ENCODE measurements around the gene PRDM16.

The PRDM16 gene

DNA sequence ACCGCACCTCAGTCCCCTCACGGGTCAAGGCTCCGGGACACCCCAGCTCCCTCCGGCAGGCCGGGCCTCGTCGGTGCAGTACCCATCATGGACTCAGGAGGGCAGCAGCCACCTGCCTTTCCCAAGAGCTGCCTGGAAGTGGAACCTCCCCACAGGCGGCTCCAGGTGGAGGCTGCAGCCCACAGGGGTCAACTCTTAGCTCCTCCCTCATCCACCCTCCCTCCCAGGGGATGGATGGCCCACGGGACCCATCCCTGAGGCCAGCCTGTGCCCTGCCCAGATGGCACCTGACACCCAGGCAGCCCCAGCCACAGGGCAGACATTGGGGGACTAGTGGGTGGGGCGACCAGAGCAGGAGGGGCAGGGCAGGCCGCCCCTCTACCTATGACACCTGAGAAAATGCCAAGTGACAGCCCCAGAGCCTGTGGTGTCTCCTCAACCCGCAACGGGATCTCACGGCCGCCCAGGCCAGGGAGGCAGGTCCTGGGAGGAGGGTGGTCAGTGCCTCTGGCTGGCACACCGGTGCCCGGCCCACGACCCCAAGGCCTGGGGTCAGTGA, 384.3 kb downstream of the PRDM16 start:
- DNase-seq (ENCODE audit: low read depth) = peak; percentile 47

DNA sequence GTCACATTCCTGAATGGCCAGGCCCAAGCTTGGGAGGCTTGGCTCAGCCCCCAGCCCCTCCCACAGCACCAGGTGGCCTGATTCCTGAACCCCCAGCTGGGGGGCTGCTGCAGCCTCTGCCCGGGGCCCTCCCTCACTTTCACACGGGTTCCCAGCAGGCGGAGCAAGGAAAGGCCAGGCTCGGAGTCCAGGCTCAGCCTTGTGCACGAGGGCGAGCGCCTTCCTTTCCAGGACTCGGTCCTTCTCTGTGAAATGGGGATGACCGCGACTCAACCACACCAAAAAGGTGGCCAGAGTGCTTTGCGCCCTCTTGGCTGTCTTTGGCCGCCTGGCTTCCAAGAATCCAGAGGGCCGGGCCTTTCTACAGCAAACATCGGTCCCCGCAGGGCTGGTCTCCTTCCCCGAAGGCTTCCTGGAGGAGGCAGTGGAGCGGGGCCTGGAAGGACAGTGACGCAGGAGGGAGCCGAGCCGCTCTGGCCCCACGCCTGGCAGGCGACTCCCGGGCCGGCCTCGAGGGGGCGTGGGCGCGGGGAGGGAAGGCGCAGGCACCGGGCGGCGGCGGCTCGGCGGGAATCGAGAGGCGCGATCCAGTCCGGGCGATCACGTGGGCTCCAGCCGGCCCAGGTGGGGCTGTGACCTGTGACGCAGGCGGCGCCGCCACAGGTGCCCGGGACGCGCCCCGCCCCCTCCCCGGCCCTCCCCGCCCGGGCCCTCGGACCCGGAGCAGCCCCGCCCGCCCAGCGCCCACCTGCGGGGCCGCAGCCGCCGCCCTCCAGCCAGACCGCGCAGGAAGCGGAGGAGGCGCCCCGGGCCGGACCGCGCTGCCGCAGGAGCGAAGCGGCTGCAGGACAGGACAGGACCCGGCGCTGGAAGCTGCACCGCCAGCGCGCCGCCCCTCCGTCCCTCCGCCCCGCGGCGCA, 385.1 kb downstream of the PRDM16 start, which contains the start of gene ARHGEF16:
Gene ARHGEF16, plus strand, starts transcription at position 775 of the 920 bp plus-strand sequence. CDS start 8,420 bp downstream, outside the sequence.
- no peak for DNase-seq (ENCODE audit: low read depth)

DNA sequence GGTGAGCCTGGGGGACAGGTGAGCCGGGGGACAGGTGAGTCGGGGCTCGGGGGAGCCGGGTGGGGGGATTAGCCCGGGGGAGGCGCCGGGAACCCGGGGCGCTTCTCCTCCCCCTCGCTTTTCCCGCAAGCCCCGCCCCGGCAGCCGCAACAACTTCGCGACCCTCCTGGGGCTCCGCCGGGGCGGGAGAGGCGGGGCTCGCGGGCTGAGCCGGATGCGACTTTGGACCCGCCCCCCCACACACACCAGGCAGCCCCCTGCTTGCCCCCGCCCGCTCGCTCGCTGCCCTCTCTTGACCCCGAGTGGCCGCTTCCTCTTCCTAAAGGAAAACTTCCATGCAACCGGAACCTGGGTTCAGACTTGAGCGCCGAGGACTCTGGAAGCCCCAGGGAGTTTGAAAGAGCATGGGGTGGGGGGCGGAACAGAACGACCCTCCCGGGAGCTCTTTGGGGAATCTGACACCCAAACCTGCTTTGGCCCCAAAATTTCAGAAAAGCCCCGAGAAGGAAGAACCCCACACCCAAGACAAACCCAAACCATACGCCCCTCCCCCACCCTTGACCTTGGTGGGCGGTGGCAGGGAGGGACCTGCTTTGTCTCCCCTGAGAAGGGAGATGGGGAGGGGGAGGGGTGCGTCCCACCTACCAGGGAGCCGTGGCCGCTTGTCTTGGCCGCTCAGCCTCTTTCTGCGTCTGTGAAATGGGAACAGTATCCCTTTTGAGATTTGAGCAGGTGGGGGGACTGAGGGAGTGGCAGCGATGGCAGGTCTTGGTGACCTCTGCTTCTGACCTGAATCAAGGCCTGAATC, 386.0 kb downstream of the PRDM16 start:
- DNase-seq (ENCODE audit: low read depth) = no peak

DNA sequence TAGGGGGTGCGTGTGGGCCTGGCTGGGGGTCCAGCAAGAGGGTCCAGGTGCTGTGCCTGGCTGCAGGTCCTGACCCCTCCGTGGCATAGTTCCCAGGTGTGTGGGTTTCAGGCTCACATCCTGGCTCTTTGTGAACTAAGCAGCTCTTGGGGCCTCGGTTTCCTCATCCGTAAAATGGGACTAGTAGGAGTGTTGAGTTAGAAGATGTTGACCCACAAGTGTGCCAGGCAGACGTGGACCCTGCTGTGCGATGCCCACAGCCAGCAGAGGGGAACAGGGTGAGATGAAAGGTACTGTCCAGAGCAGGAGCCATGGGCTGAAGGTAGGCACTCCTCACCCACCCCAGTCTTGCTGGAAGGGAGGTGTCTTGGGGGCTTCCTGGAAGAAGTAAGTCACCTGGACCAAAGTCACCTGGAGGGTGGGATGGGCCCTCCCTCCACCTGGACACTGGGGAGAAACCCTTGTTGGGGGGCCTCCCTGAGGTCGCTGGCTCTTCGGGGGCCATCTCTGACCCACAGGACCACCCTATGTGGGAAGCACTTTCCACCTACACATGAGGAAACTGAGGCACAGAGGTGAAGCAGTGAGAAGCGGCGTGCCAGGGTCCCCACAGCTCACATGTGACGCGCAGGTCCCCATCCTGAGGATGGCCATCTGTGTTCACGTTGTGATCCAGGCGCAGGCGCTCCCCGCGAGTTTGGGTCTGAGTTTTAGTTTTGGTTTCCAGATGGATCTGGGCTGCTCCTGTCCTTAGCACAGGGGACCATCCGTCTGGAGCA, 386.9 kb downstream of the PRDM16 start:
- DNase-seq (ENCODE audit: low read depth) = no peak

DNA sequence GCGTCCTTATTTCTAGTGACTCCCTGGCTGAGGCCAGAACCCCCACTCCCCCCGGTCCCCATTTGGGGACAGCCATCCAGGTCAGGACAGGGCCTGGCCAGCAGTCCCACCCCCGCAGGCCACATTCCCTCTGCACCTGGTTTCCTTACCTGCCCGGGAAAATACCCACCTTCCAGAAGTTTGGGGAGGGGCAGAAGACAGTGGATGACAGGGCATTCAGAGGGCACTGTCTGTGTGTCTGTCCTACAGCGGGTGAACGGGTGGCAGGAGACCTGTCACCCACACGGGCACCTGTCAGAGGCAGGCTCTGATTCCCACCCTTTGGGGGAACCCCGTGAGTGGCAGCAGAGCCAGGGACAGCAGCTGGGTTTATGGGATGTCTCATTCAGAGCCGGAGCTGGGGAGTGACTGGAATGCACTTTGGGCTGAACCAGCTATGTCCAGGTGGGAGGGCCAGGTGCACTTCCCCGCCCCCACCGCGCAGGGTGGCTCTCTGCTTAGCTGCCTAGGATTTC, 387.5 kb downstream of the PRDM16 start:
- no peak for DNase-seq (ENCODE audit: low read depth)

DNA sequence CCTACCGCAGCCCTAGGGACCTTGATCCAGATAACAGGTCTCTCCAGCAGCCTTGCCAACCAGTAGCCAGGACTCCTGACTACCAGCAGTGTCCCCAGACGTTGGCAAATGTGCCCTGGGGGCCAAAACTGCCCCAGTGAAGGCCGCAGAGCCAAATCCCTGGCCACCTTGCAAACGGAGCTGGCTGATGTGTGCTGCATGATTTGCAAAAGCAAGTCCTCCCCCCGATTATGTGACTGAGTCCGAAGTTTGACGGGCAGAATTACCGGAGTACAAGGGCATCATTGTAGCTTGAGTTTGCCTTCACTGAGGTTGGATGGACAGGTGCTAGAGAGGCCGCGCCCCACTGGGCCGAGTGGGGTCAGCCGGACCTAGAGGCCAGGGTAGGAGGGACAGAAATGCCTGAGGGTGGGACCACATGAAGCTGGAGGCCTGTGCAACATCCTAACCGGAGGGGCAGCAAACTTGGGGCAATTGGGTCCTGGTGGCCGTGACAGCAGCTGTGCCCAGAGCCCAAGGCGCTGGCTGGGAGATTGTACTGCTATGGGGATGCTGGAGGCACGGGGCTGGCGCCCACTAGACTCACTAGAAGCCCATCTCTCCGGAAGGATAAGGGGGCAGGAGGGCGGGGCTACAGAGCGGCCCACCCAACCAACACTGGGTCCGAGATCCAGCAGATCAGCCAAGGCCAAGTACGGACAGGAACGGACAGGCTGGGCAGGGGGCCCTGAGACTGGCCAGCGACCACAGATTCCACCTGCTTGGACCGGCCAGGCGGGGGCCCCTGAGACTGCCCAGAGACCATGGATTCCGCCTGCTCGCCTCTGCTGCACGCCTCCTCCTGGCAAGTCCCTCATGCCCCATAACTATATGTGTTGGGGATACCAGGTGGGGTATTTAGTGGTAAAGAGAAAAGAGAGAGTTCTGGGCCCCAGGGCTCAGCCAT, 388.2 kb downstream of the PRDM16 start:
- DNase-seq (ENCODE audit: low read depth) = no peak

DNA sequence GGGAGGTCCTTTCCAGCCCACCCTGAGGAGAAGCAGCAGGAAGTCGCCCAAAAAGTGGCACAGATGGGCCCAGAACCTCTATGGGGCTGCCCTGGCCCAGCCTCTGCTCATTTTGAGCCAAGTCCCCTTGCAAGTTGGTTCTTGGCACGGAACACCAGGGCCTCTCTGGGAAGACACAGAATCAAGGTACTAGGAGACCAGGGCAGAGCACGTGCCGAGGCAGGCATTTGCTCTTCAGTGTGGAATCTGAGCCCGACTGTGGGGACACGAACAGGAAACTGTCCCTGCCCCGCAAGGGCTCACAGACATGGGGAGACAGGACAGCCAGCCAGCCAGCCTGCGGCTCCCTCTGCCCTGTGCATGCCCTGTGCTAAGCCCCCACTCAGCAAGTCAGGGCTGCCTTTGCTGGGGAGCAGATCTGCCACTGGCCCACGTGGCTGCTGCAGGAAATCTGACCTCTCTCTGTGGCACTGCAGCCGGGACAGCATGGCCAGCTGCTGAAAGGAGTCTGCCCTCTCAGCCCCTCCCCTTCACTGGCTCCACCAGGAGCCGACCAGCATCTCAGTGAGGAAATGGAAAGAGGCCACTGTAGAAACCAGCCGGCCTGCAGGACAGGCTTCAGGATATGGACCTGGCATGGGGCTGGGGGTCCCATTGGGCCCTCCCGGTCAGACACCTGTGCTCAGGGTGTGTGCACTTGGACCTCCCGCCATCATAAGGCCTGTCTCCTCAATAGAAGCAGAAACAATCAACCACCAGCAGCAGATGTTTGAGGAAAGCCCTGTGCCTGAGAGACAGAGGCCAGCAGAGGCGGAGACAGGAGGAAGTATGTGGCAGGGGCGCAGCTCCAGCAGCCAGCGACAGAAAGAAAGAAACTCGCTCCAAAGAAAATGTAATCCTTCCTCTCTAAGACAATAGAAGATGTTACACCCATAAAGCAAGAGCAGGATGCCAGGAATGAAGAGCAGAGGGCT, 389.2 kb downstream of the PRDM16 start:
- DNase-seq (ENCODE audit: low read depth) = no peak

DNA sequence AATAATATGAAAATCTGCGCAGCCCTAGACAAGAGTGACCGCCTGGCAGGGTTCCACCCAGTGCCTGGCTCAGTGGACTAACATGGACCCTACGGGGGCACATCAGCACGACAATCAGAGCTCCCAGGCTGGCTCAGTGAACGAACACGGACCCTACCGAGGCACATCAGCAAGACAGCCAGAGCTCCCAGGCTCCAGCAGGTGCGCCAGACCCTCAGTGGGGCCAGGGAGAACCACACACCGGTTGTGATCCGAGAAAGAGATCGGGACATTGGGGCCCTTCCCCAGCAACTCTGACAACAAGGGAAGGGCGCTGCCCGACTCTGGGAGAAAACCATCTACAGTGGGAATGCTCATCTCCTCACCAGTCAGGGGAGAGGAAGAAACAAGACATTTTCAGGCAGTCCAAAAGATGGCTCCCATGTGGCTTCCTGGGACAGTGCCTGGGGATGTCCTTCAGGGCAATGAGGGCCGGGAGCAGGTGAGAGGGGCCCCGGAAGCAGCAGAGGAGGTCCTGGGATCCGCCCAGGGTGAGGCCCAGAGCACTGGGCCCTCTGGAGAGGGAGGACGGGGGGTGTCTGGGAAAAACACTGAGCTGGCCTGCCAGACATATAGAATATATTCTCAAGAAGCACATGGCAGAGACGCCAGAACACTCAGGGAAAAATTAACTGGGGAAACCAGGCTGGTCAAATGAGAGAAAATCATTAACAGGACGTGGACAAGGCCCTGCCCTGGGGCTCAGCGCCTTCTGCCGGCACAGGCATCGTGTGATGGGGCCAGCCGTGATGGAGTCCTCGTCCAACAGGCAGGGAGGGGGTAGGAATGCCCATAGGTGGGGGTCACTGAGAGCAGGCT, 390.3 kb downstream of the PRDM16 start:
- DNase-seq (ENCODE audit: low read depth) = no peak

DNA sequence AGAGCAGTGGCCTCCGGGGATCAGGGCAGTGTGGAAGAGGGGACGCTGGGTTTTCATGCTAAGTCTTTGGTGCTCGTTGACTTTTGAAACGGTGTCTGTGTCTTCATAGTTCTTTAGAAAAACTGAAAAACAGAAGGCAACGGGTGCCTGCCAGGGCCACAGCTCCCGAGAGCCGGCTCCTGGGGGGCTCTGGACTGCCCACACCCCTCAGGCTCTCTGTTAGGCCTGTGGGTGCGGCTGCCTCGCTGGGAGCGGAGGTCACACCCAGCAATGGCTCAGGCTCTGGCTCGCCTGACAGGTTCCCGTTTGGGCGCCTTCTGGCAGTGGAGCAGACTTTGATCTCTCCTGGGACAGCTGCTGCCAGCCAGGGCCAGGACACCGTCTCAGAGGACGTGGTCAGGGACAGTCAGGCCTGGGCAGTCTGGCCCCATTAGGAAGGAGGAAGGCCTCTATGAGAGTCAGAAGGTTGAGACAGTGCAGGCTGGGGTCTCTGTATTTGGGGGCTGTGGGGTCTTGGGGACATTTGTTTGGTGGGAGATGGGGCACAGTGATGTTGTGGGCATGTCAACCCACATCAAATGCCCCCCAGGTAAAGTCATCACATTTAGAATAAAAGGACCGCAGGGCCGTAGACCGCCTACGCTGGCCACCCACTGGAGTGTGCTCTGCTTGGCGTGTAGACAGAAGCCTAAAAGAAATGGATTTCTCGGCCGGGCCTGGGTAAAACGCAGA, 391.1 kb downstream of the PRDM16 start:
- DNase-seq (ENCODE audit: low read depth) = no peak

DNA sequence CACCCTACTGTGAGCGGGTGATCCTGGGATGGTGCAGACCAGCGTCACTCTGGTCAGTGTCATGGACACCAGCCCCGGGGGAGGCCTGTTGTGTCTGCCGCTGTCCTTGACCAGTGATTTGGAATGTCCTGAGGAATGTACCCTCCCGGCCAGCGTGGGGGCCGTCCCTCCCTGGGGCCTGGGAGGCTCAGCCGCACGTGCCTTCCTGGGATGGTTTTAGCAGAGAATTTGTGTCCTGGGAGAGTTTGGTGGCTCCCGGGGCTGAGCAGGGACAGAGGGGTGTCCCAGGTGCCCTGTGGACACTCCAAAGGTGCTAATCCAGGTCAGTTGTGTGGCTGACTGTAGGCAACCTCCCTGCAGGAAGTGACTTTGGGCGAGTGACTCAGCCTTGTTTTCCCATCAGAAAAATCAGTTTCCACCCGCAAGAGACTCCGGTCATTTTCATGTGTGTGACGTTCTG, 391.7 kb downstream of the PRDM16 start:
- no peak for DNase-seq (ENCODE audit: low read depth)

DNA sequence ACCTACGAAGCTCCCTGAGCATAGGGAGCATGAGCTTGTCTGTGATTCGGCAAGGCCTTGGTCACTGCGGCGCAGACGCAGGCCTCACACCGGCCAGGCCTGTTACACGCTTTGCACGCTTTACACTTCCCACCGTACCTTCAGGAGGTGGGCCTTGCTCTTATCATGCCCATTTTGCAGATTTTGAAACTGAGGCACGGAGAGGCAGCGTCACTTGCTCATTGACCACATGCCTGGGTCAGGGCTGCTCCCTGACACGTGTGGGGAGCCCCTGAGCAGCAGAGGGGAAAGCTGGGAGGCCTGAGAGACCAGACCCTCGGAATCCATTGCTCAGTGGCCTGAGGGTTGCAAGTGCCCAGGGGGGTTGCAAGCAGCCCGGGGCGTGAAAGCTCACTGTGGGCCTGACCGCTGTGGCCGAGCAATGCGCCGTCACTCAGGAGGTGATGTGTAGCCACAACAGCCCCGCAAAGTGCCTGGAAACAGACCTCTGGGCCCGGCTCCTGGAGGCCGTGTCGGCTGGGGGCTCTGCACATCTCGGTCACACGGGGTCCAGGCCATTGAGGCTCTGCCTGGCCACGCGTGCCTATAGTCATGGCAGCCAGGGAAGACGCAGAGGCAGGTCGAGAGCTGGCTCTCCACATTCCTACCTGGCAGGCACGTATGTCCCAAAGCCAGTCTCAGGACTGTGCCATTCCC, 392.4 kb downstream of the PRDM16 start:
- DNase-seq (ENCODE audit: low read depth) = no peak

DNA sequence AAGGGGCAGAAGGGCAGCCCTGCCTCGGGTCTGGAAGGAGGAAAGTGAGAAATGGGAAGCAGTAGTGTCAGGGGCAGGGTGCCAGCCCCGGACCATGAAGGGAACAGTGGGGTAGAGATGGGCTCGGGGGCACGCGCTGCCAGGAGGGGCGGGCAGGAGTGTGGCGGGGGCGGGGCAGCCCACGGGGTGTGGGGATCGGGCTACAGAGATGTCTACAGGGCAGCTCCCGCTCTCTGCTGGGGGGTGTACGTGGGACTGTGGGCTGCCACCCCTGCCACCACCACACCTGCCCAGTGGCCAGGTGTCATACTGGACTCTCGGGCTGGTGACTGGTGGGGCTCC, 392.9 kb downstream of the PRDM16 start:
- DNase-seq (ENCODE audit: low read depth) = no peak

DNA sequence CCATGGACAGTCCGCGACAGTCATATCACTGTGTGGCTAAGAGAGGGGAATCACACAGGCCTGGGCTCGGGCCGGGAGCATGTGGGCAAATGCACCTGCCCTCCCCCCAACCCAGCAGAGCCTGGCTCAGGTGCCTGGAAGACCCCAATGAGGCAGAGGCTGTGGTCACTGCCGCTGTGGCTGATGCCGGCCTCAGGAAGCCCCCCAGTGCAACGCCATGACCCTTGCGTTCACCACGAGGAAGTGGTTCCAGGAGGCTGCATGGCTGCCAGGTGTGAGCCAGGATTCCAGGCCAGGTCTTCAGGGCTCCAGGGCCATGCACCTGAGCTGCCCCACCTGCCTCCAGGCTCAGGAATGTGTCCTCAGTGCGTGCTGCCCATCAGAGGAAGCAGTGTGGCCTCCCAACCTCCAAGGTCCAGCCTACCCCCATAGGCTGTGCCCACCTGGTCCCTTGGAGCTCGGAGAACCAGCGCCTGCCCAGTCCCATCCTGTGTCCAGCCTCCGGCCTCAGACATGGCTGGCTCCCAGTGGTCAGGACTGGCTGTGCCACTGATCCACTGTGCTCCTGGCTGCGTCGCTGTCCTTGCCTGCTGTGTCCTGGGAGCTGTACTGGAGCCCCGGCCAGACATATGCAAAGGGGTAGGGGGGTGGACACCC, 393.5 kb downstream of the PRDM16 start:
- no peak for DNase-seq (ENCODE audit: low read depth)

DNA sequence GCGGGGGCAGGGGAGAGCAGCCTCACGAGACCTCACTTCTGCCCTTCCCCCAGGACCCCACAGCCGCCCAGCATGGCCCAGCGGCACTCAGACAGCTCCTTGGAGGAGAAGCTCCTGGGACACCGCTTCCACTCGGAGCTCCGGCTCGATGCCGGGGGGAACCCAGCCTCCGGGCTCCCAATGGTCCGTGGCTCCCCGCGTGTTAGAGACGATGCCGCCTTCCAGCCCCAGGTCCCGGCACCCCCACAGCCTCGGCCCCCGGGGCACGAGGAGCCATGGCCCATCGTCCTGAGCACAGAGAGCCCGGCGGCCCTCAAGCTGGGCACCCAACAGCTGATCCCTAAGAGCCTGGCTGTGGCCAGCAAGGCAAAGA, 394.0 kb downstream of the PRDM16 start:
- DNase-seq (ENCODE audit: low read depth) = no peak

DNA sequence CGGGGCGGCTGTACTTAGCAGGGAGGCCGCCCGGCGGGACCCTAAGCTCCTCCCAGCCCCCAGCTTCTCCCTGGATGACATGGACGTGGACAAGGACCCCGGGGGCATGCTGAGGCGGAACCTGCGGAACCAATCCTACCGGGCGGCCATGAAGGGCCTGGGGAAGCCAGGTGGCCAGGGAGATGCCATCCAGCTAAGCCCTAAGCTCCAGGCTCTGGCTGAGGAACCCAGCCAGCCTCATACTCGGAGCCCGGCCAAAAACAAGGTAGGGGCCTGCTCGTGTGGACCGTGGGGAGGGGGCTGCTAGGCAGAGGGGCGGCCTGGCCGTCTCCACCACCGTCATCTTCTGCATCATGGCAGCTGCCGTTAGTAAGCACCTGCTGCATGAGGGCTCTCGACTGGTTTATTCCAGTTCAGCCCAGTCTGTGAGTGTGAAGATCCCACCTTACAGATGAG, 394.4 kb downstream of the PRDM16 start:
- DNase-seq (ENCODE audit: low read depth) = no peak

DNA sequence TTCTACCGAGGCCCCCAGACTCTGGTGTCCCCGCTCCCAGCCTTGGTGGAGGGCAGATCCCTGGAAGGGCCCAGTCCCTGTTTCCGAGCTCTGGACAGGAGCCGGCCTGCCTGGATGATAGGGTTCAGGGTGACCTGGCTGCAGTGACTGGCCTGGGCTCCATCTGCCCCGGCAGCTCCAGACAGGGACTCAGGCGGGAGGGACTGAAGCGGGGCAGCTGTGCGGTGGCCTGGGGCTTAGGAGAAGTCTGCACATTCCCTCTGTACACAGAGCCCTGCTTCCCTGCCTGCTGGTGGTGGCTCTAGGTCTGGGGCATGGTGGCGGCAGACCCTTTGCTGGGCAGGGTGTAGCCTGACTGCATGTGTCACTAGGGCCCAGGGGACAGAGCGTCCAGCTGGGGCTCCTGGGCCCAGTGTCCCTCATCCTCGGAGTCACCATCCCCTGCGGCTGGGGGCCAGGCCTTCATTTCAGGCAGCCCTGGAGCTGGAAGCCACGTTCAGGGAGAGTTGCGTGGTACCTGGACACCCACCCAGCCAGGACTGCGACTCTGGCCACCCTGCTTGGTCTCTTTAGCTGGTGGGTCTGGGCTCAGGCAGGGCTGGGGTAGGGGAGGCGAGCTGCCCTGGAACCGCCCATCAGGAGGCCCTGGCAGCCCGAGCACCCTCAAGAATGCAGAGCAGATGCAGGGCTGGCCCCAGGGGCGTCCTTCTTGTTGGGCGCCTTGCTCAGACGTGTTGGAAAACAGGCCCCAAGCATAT, 395.1 kb downstream of the PRDM16 start:
- DNase-seq (ENCODE audit: low read depth) = no peak

Measured in fibroblast of the conjunctiva (primary cell).